ENCODE results near the gene ARHGAP6.
A peak's percentile ranks its signal among the peaks of the same experiment; 100 is the strongest.

ARHGAP6 gene

GRCh38 chrX:11321986-11322385, 343.7 kb downstream of the ARHGAP6 start:
- H3K9me3 ChIP-seq (ENCODE audit: control extremely low read depth in 1 of 5, control insufficient read depth in 4 of 5, insufficient read depth in 2 of 5, low read depth in 1 of 5, low read length in 4 of 5) = peaks cover 0 to 5% (median 0%) of the 10 kb centered on the region in 5 experiments
- no peak overlapping the region for H3K27ac ChIP-seq (ENCODE audit: insufficient read depth in 1 of 2, low read depth in 1 of 2, low read length in 2 of 2, poor library complexity in 1 of 2, severe bottlenecking in 2 of 2)
- WGBS (ENCODE audit: insufficient coverage) = no CpG with 5 or more reads among the region's 2 CpGs
- peaks cover 0 to 2% (median 0%) of the 10 kb centered on the region in 5 experiments for H3K27me3 ChIP-seq (replicated peaks in 2 of 5; ENCODE audit: control insufficient read depth in 4 of 5, insufficient read depth in 5 of 5, low read length in 4 of 5)
- H3K4me3 ChIP-seq (ENCODE audit: control insufficient read depth in 1 of 7, extremely low read depth in 1 of 7, insufficient read depth in 4 of 7, low read depth in 2 of 7, low read length in 6 of 7) = no peak overlapping the region
- no peaks in the 10 kb centered on the region for H3K36me3 ChIP-seq (ENCODE audit: control insufficient read depth in 4 of 4, insufficient read depth in 4 of 4, low read length in 3 of 4)
- DNase-seq = peak in 1 of 3 donors; percentile 27
- POLR2A ChIA-PET = no interaction called here
- CTCF ChIA-PET = no interaction called here
- H3K4me1 ChIP-seq (ENCODE audit: control extremely low read depth in 1 of 4, control insufficient read depth in 4 of 4, insufficient read depth in 4 of 4, low read length in 3 of 4) = no peaks in the 10 kb centered on the region

- ChIA-PET POLR2A (no interaction called here), CTCF (no interaction called here)
- Histone ChIP-seq H3K9me3 (ENCODE audit: control extremely low read depth in 1 of 5, control insufficient read depth in 4 of 5, insufficient read depth in 2 of 5, low read depth in 1 of 5, low read length in 4 of 5) (peaks cover 0 to 5% (median 0%) of the 10 kb centered on the region in 5 experiments), H3K36me3 (ENCODE audit: control insufficient read depth in 4 of 4, insufficient read depth in 4 of 4, low read length in 3 of 4) (no peaks in the 10 kb centered on the region), H3K27me3 (replicated peaks in 2 of 5; ENCODE audit: control insufficient read depth in 4 of 5, insufficient read depth in 5 of 5, low read length in 4 of 5) (peaks cover 0 to 2% (median 0%) of the 10 kb centered on the region in 5 experiments), H3K4me1 (ENCODE audit: control extremely low read depth in 1 of 4, control insufficient read depth in 4 of 4, insufficient read depth in 4 of 4, low read length in 3 of 4) (no peaks in the 10 kb centered on the region), H3K27ac (ENCODE audit: insufficient read depth in 1 of 2, low read depth in 1 of 2, low read length in 2 of 2, poor library complexity in 1 of 2, severe bottlenecking in 2 of 2) (no peak overlapping the region), H3K4me3 (ENCODE audit: control insufficient read depth in 1 of 7, extremely low read depth in 1 of 7, insufficient read depth in 4 of 7, low read depth in 2 of 7, low read length in 6 of 7) (no peak overlapping the region)
- WGBS (ENCODE audit: insufficient coverage) = 91% methylated on average over 4 of the region's 7 CpGs
- DNase-seq = no peak
Observed at GRCh38 chrX:11319806-11320520, 345.8 kb downstream of the ARHGAP6 start.

GRCh38 chrX:11311706-11312105, 354.0 kb downstream of the ARHGAP6 start:
- H3K27me3 ChIP-seq (replicated peaks in 2 of 5; ENCODE audit: control insufficient read depth in 4 of 5, insufficient read depth in 5 of 5, low read length in 4 of 5) = no peaks in the 10 kb centered on the region
- 100% methylated on average over 3 of the region's 7 CpGs for WGBS (ENCODE audit: insufficient coverage)
- CTCF ChIA-PET = no interaction called here
- no peak for DNase-seq
- no peak overlapping the region for H3K4me3 ChIP-seq (ENCODE audit: control insufficient read depth in 1 of 7, extremely low read depth in 1 of 7, insufficient read depth in 4 of 7, low read depth in 2 of 7, low read length in 6 of 7)
- no peaks in the 10 kb centered on the region for H3K36me3 ChIP-seq (ENCODE audit: control insufficient read depth in 4 of 4, insufficient read depth in 4 of 4, low read length in 3 of 4)
- no peak overlapping the region for H3K27ac ChIP-seq (ENCODE audit: insufficient read depth in 1 of 2, low read depth in 1 of 2, low read length in 2 of 2, poor library complexity in 1 of 2, severe bottlenecking in 2 of 2)
- H3K9me3 ChIP-seq (ENCODE audit: control extremely low read depth in 1 of 5, control insufficient read depth in 4 of 5, insufficient read depth in 2 of 5, low read depth in 1 of 5, low read length in 4 of 5) = no peaks in the 10 kb centered on the region
- POLR2A ChIA-PET = no interaction called here
- no peaks in the 10 kb centered on the region for H3K4me1 ChIP-seq (ENCODE audit: control extremely low read depth in 1 of 4, control insufficient read depth in 4 of 4, insufficient read depth in 4 of 4, low read length in 3 of 4)

- ChIA-PET POLR2A (no interaction called here), CTCF (no interaction called here)
- Histone ChIP-seq H3K4me3 (ENCODE audit: control insufficient read depth in 1 of 7, extremely low read depth in 1 of 7, insufficient read depth in 4 of 7, low read depth in 2 of 7, low read length in 6 of 7) (no peak overlapping the region), H3K36me3 (ENCODE audit: control insufficient read depth in 4 of 4, insufficient read depth in 4 of 4, low read length in 3 of 4) (no peaks in the 10 kb centered on the region), H3K27ac (ENCODE audit: insufficient read depth in 1 of 2, low read depth in 1 of 2, low read length in 2 of 2, poor library complexity in 1 of 2, severe bottlenecking in 2 of 2) (no peak overlapping the region), H3K9me3 (ENCODE audit: control extremely low read depth in 1 of 5, control insufficient read depth in 4 of 5, insufficient read depth in 2 of 5, low read depth in 1 of 5, low read length in 4 of 5) (no peaks in the 10 kb centered on the region), H3K4me1 (ENCODE audit: control extremely low read depth in 1 of 4, control insufficient read depth in 4 of 4, insufficient read depth in 4 of 4, low read length in 3 of 4) (no peaks in the 10 kb centered on the region), H3K27me3 (replicated peaks in 2 of 5; ENCODE audit: control insufficient read depth in 4 of 5, insufficient read depth in 5 of 5, low read length in 4 of 5) (peaks cover 0 to 3% (median 0%) of the 10 kb centered on the region in 5 experiments)
- DNase-seq = no peak
- 74% methylated on average over 4 of the region's 5 CpGs for WGBS (ENCODE audit: insufficient coverage)
Observed at GRCh38 chrX:11309220-11309619, 356.5 kb downstream of the ARHGAP6 start.

GRCh38 chrX:11305641-11306040, 360.1 kb downstream of the ARHGAP6 start:
- no peaks in the 10 kb centered on the region for H3K9me3 ChIP-seq (ENCODE audit: control extremely low read depth in 1 of 5, control insufficient read depth in 4 of 5, insufficient read depth in 2 of 5, low read depth in 1 of 5, low read length in 4 of 5)
- CTCF ChIA-PET = no interaction called here
- H3K27me3 ChIP-seq (replicated peaks in 2 of 5; ENCODE audit: control insufficient read depth in 4 of 5, insufficient read depth in 5 of 5, low read length in 4 of 5) = peaks cover 0 to 3% (median 0%) of the 10 kb centered on the region in 5 experiments
- WGBS (ENCODE audit: insufficient coverage) = 100% methylated on average over 1 of the region's 1 CpG
- no peak overlapping the region for H3K4me3 ChIP-seq (ENCODE audit: control insufficient read depth in 1 of 7, extremely low read depth in 1 of 7, insufficient read depth in 4 of 7, low read depth in 2 of 7, low read length in 6 of 7)
- H3K27ac ChIP-seq (ENCODE audit: insufficient read depth in 1 of 2, low read depth in 1 of 2, low read length in 2 of 2, poor library complexity in 1 of 2, severe bottlenecking in 2 of 2) = no peak overlapping the region
- DNase-seq = no peak
- POLR2A ChIA-PET = no interaction called here
- H3K4me1 ChIP-seq (ENCODE audit: control extremely low read depth in 1 of 4, control insufficient read depth in 4 of 4, insufficient read depth in 4 of 4, low read length in 3 of 4) = no peaks in the 10 kb centered on the region
- H3K36me3 ChIP-seq (ENCODE audit: control insufficient read depth in 4 of 4, insufficient read depth in 4 of 4, low read length in 3 of 4) = no peaks in the 10 kb centered on the region

- Histone ChIP-seq H3K4me1 (ENCODE audit: control extremely low read depth in 1 of 4, control insufficient read depth in 4 of 4, insufficient read depth in 4 of 4, low read length in 3 of 4) (no peaks in the 10 kb centered on the region), H3K36me3 (ENCODE audit: control insufficient read depth in 4 of 4, insufficient read depth in 4 of 4, low read length in 3 of 4) (no peaks in the 10 kb centered on the region), H3K27ac (ENCODE audit: insufficient read depth in 1 of 2, low read depth in 1 of 2, low read length in 2 of 2, poor library complexity in 1 of 2, severe bottlenecking in 2 of 2) (no peak overlapping the region), H3K27me3 (replicated peaks in 2 of 5; ENCODE audit: control insufficient read depth in 4 of 5, insufficient read depth in 5 of 5, low read length in 4 of 5) (peaks cover 0 to 3% (median 0%) of the 10 kb centered on the region in 5 experiments), H3K4me3 (ENCODE audit: control insufficient read depth in 1 of 7, extremely low read depth in 1 of 7, insufficient read depth in 4 of 7, low read depth in 2 of 7, low read length in 6 of 7) (no peak overlapping the region), H3K9me3 (ENCODE audit: control extremely low read depth in 1 of 5, control insufficient read depth in 4 of 5, insufficient read depth in 2 of 5, low read depth in 1 of 5, low read length in 4 of 5) (no peaks in the 10 kb centered on the region)
- no CpG with 5 or more reads among the region's 6 CpGs for WGBS (ENCODE audit: insufficient coverage)
- CTCF ChIA-PET = no interaction called here
- DNase-seq = no peak
- POLR2A ChIA-PET = no interaction called here
Observed at GRCh38 chrX:11304829-11305228, 360.9 kb downstream of the ARHGAP6 start.

- CTCF ChIA-PET = no interaction called here
- Histone ChIP-seq H3K27ac (ENCODE audit: insufficient read depth in 1 of 2, low read depth in 1 of 2, low read length in 2 of 2, poor library complexity in 1 of 2, severe bottlenecking in 2 of 2) (no peak overlapping the region), H3K9me3 (ENCODE audit: control extremely low read depth in 1 of 5, control insufficient read depth in 4 of 5, insufficient read depth in 2 of 5, low read depth in 1 of 5, low read length in 4 of 5) (no peaks in the 10 kb centered on the region), H3K4me1 (ENCODE audit: control extremely low read depth in 1 of 4, control insufficient read depth in 4 of 4, insufficient read depth in 4 of 4, low read length in 3 of 4) (peaks cover 0 to 2% (median 0%) of the 10 kb centered on the region in 4 experiments), H3K27me3 (replicated peaks in 2 of 5; ENCODE audit: control insufficient read depth in 4 of 5, insufficient read depth in 5 of 5, low read length in 4 of 5) (peaks cover 0 to 3% (median 0%) of the 10 kb centered on the region in 5 experiments), H3K36me3 (ENCODE audit: control insufficient read depth in 4 of 4, insufficient read depth in 4 of 4, low read length in 3 of 4) (no peaks in the 10 kb centered on the region), H3K4me3 (ENCODE audit: control insufficient read depth in 1 of 7, extremely low read depth in 1 of 7, insufficient read depth in 4 of 7, low read depth in 2 of 7, low read length in 6 of 7) (no peak overlapping the region)
- DNase-seq = no peak
- POLR2A ChIA-PET = no interaction called here
- 90% methylated on average over 7 of the region's 9 CpGs for WGBS (ENCODE audit: insufficient coverage)
Observed at GRCh38 chrX:11298600-11298999, 367.1 kb downstream of the ARHGAP6 start.
